Occipital lobe (tissue), 2 donors: ENCODE measurements around the gene ARPIN. TPM values are rescaled to one million over a fixed set of nuclear protein-coding genes. Genes with fewer than 3 reads are reported as not detected.
A peak's percentile ranks its signal among the peaks of the same experiment; 100 is the strongest.
"Not testable (repeated sequence)": the region's sequence is repeated elsewhere in the genome, so short reads cannot be mapped to it uniquely, and the experiment has no call there.

Source experiments
- DNase-seq: peaks from one replicate; lab custom pipeline; 2025; lab: John Stamatoyannopoulos, UW
- total RNA-seq: library from RNA; depleted of rRNA; stranded (reverse); fragments of >200 nt; gene quantifications from one replicate; pipeline ENCODE4 v1.2.3, GENCODE V29; 2014

The ARPIN gene
- total RNA-seq, 1 donor from 2014 or later: 15.9 TPM

GRCh38 chr15:89878323-89878722, 34.4 kb downstream of the ARPIN start:
- DNase-seq: no peak

DNA sequence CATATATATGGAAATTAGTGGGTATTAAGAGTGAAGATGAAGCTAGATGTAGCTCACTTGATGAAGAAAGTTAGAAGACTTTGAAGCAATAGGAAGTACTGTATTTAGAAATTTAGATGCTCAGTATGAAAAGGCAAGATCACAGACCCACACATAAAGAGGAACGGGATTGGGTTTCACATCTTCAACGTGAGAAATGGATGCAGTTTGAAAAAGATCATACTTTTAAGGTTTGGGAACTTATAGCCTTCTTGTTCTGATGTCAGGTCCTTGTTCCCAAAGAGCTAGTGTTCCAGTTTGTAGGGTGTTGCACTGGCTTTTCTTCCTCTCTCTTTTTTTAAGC, 35.7 kb downstream of the ARPIN start:
- no peak for DNase-seq

- no peak for DNase-seq
These were observed 36.2 kb downstream of the ARPIN start for GRCh38 chr15:89876396-89877082.

GRCh38 chr15:89875741-89876140, 37.0 kb downstream of the ARPIN start:
- DNase-seq: no peak

- DNase-seq: peak; percentile 69
These were observed 37.7 kb downstream of the ARPIN start for GRCh38 chr15:89874926-89875564.

GRCh38 chr15:89870688-89871288, 42.0 kb downstream of the ARPIN start:
- DNase-seq: no peak

GRCh38 chr15:89870006-89870405, 42.7 kb downstream of the ARPIN start:
- no peak for DNase-seq

DNA sequence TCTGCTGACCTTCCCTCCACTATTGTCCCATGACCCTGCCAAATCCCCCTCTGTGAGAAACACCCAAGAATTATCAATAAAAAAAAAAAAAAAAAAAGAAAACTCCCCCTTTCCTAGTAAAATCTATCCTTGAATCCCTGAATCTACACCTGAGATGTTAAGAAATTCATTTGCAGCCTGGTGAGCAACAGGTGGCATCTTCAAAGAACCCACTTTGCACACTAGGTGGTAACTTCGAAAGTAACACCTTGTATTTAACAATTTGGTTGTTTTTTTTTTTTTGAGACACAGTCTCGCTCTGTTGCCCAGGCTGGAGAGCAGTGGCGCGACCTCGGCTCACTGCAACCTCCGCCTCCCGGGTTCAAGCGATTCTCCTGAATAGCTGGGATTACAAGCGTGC, 43.3 kb downstream of the ARPIN start:
- not testable (repeated sequence) for DNase-seq

DNA sequence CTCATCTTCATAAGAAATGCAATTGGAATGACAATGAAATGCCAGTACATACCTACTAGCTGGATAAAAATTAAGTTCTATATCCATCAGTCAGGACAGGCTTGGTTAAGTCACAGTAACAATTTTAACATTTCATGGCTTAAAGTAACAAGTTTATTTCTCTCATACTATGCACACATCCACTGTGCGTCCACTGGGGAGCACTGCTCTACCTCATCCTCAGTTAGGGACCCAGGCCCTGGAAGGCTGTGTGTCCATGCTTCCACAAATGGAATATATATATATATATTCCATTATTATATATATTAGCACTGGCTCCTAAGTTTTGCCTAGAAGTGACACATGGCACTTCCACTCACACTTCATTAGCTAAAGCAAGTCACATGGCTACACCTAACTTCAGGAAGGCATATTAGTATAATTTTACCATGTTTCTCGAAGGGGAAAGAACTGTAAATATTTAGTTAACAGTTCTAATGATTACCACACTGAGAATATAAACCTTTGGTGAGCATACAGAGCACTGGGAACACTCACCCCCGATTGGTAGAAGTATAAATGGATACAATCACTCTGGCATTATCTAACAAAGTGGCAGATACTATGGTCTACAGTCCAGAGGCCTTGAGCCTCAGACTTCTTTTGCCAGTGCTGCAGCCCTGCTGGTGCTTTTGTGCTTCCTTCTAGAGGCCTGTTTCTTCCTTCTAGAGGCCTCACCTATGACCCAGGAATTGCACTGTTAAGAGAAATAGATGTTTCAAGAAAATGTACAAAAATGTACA, 47.6 kb downstream of the ARPIN start:
- DNase-seq: no peak

DNA sequence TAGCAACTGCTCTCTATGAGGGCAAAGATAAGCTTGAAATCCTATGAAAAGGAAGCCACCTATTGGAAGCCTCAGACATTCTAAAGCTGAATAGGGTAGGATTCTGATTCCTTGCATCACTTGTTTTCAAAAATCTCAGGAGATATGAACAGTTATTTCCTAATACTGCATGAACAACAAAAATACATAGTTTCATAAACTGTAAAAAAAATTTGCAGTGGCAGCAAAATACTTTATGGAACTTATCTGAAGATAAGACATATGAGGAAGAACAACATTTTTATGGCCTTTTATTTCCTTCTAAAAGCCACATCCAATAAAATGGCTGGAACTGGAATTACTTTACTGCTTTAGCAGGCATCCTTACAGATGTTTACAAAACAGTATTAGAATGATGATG, 48.8 kb downstream of the ARPIN start:
- no peak for DNase-seq

GRCh38 chr15:89860891-89861290, 51.9 kb downstream of the ARPIN start:
- no peak for DNase-seq

- DNase-seq: no peak
These were observed 52.3 kb downstream of the ARPIN start for GRCh38 chr15:89860431-89860830.

DNA sequence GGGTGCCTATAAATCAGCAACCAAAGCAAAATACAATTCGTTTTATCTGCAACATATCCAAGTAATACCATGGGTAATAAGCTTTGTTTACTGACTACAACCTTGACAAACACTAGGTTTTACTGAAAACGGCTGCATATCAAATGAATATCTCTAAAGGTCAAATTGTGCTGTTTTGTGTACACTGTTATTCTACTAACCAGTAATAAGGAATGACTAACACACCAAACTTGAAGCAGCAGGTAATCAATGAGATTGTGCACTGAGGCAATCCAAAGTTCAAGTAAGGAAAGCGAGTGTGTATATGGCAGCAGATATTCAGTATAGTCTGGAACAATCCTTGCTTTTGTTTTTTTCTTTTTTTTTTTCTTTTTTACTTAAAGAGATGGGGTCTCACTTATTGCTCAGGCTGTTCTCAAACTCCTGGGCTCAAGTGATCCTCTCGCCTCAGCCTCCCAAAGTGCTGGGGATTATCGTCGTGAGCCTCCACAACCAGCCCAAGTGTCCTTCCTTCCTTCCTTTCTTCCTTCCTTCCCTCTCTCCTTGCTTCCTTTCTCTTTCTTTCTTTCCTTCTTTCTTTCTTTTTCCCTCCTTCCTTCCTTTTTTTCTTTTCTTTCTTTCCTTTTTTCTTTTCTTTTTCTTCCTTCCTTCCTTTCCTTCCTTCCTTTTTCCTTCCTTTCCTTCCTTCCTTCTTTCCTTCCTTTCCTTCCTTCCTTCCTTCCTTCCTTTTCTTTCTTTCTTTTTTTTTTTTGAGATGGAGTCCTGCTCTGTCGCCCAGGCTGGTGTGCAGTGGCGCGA, 53.9 kb downstream of the ARPIN start:
- no peak for DNase-seq

- DNase-seq: no peak
These were observed 55.1 kb downstream of the ARPIN start for GRCh38 chr15:89857673-89858072.

DNA sequence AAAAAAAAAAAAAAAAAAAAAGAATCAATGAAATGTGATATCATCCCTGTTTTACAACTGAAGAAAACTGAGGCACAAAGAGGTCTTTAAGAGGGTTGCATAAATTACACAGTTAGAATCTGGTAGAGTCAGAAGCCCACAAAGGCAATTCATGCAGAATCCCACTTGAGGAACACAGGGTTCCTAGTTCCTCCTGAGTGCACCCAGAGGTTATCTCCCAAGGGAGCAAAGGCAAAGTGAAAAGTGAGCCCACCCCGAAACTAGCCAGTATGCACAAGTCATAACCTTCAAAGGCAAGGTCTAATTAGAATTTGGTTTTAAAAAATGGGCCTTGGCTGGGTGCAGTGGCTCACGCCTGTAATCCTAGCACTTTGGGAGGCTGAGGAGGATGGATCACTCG, 56.8 kb downstream of the ARPIN start:
- no peak for DNase-seq

DNA sequence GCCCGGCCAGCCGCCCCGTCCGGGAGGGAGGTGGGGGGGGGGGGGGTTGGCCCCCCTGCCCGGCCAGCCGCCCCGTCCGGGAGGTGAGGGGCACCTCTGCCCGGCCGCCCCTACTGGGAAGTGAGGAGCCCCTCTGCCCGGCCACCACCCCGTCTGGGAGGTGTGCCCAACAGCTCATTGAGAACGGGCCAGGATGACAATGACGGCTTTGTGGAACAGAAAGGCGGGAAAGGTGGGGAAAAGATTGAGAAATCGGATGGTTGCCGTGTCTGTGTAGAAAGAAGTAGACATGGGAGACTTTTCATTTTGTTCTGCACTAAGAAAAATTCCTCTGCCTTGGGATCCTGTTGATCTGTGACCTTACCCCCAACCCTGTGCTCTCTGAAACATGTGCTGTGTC, 57.9 kb downstream of the ARPIN start:
- DNase-seq: not testable (repeated sequence)

DNA sequence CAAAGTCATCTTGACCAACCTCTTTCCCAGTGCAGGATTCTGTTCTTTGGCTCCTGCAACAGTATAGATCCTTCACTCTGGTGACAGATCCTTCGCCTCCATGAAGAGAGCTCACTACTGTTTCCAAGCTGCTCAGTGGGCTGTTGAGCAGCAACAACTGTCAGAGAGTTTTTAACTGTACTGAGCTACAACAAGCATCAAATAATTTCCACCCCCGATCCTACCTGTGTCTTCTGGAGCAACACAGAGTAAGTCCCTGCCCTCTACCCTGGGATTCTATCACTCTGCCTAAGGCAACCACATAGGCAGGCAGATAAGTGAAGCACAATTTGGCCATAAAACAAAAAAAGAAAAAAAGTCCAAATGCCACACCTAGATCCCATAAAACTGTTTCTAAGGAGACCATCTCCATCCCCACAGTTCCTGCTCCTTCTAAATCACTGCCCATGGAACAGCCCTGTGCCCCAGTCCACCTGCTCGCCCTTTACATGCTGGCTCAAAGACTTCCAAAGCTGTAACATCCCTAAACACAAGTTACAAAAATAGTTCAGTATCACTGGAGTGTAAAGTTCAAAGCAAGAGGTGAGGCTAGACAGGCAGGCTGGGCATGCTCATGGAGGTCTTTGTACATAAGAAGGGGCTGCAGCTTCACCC, 60.3 kb downstream of the ARPIN start:
- no peak for DNase-seq

DNA sequence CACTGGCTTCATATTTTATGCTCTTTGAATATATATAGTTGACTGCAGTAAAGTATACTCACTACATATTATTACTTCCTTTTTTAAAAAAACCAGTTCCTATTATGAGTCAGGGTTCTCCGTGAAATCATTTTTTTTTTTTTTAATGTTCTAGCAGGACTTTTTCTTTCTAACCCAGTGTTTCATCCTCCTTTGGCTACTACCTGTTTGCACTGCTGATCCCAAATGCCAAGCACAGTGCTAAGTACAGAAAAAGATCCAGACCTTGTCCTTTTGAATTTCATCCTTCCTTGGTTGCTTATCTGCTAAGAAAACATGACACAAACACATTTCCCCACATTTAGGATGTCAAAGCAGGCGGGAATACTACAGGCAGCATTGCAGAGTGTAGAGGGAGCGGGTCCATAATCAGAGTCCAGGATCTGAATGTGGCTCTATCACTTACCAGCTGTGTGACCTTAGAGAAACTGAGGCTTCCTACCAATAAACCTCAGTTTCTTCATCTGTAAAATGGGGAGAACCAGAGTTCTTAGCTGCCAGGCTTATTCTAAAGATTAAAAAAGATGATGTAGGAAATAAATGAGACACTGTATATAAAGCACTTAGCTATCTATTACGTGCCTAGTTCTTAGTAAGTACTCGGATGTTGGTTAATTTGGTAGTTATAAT, 60.9 kb downstream of the ARPIN start:
- DNase-seq: no peak

DNA sequence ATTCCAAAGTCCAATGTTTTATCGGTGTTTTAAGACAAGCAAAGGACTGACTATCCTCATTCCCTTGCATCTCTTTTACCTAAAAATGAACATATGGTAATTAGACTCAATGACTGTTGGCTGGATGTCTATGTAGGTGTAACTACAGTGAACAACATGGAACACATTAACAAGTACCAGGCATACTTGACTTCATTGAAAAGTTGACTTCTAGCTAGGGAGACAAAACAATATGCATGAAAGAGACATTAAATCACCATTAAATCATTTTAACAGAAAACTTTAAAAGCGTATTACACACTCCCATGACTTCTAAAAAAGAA, 63.8 kb downstream of the ARPIN start:
- DNase-seq: no peak

DNA sequence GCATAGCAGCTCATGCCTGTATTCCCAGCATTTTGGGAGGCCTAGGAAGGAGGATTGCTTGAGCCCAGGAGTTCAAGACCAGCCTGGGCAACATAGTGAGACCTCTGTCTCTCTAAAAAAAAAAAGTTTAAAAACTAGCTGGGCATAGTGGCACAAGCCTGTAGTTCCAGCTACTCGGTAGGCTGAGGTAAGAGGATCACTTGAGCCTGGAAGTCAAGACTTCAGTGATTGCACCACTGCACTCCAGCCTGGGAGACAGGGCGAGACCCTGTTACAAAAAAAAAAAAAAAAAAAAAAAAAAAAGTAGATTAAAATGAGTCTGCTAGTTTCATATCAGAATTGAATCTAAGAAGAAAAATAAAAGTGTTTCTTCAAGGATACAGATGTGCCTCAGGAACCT, 65.7 kb downstream of the ARPIN start:
- DNase-seq: no peak
